WTC11 (cell line): ENCODE results near the gene STRADA. TPM values are rescaled to one million over a fixed set of nuclear protein-coding genes. Genes with fewer than 3 reads are reported as not detected.

Source experiments
- ATF1 ChIP-seq: sonication (generic); formaldehyde crosslinking; IDR thresholded peaks from 2 replicates; pipeline ENCODE4 v1.8.1; 2023; ENCODE audit warnings: mild to moderate bottlenecking, moderate library complexity, missing genetic modification reagents
- CREB1 ChIP-seq: sonication (generic); formaldehyde crosslinking; IDR thresholded peaks from 2 replicates; pipeline ENCODE4 v1.8.0; 2023; ENCODE audit warnings: mild to moderate bottlenecking, missing genetic modification reagents
- FOXP1 ChIP-seq: sonication (generic); formaldehyde crosslinking; IDR thresholded peaks from 2 replicates; pipeline ENCODE4 v1.8.0; 2022; ENCODE audit warnings: missing genetic modification reagents, mild to moderate bottlenecking, moderate library complexity, borderline replicate concordance
- NR2C2 ChIP-seq: sonication (generic); formaldehyde crosslinking; IDR thresholded peaks from 2 replicates; pipeline ENCODE4 v1.8.0; 2022; ENCODE audit warnings: mild to moderate bottlenecking, missing genetic modification reagents
- PRRX2 ChIP-seq: fragments of 250-450 bp; sonication (Bioruptor Pico); IDR thresholded peaks from 2 replicates; pipeline ENCODE4 v1.8.0; 2021; ENCODE audit warnings: mild to moderate bottlenecking
- SP1 ChIP-seq: sonication (generic); formaldehyde crosslinking; conservative IDR thresholded peaks from 2 replicates; pipeline ENCODE4 v1.8.1; 2022; ENCODE audit warnings: missing genetic modification reagents
- TCF7 ChIP-seq: sonication (generic); formaldehyde crosslinking; IDR thresholded peaks from 2 replicates; pipeline ENCODE4 v1.8.0; 2022; ENCODE audit warnings: mild to moderate bottlenecking, low read depth, missing genetic modification reagents, moderate library complexity
- TP53 ChIP-seq: sonication (generic); formaldehyde crosslinking; IDR thresholded peaks from 2 replicates; pipeline ENCODE4 v1.8.1; 2023; ENCODE audit warnings: mild to moderate bottlenecking, missing genetic modification reagents
- ZNF232 ChIP-seq: sonication (generic); formaldehyde crosslinking; IDR thresholded peaks from 2 replicates; pipeline ENCODE4 v1.8.0; 2022; ENCODE audit warnings: mild to moderate bottlenecking, missing genetic modification reagents
- total RNA-seq: library from RNA; stranded (reverse); gene quantifications from 3 replicates; pipeline ENCODE4 v1.2.3, GENCODE V29; 2021
- TF ChIP-seq, protein P1 (sequence below): sonication (generic); formaldehyde crosslinking; IDR thresholded peaks from 2 replicates; pipeline ENCODE4 v1.8.0; 2023; ENCODE audit warnings: mild to moderate bottlenecking, missing genetic modification reagents
- TF ChIP-seq, protein P2 (sequence below): sonication (generic); formaldehyde crosslinking; IDR thresholded peaks from 2 replicates; pipeline ENCODE4 v1.8.0; 2023; ENCODE audit warnings: missing genetic modification reagents
- TF ChIP-seq, protein P3 (sequence below): sonication (generic); formaldehyde crosslinking; IDR thresholded peaks from 2 replicates; pipeline ENCODE4 v1.8.1; 2023; ENCODE audit warnings: mild to moderate bottlenecking, missing genetic modification reagents
- TF ChIP-seq, protein P4 (sequence below): sonication (generic); formaldehyde crosslinking; conservative IDR thresholded peaks from 2 replicates; pipeline ENCODE4 v1.8.1; 2022; ENCODE audit warnings: mild to moderate bottlenecking, missing genetic modification reagents
- TF ChIP-seq, protein P5 (sequence below): fragments of 250-450 bp; sonication (Bioruptor Pico); IDR thresholded peaks from 2 replicates; pipeline ENCODE4 v1.9.0; 2021; ENCODE audit warnings: mild to moderate bottlenecking
- TF ChIP-seq, protein P6 (sequence below): sonication (generic); formaldehyde crosslinking; IDR thresholded peaks from 2 replicates; pipeline ENCODE4 v1.8.1; 2023; ENCODE audit warnings: mild to moderate bottlenecking, missing genetic modification reagents, borderline replicate concordance
- TF ChIP-seq, protein P7 (sequence below): sonication (generic); formaldehyde crosslinking; IDR thresholded peaks from 2 replicates; pipeline ENCODE4 v1.8.1; 2022; ENCODE audit warnings: mild to moderate bottlenecking, moderate library complexity, missing genetic modification reagents
- TF ChIP-seq, protein P8 (sequence below): sonication (generic); formaldehyde crosslinking; IDR thresholded peaks from 2 replicates; pipeline ENCODE4 v1.8.1; 2022; ENCODE audit warnings: low read depth, mild to moderate bottlenecking, moderate library complexity, missing genetic modification reagents, borderline replicate concordance
- TF ChIP-seq, protein P9 (sequence below): sonication (generic); formaldehyde crosslinking; IDR thresholded peaks from 2 replicates; pipeline ENCODE4 v1.8.0; 2022; ENCODE audit warnings: mild to moderate bottlenecking, missing genetic modification reagents
- TF ChIP-seq, protein P10 (sequence below): sonication (generic); formaldehyde crosslinking; IDR thresholded peaks from 2 replicates; pipeline ENCODE4 v1.8.1; 2023; ENCODE audit warnings: mild to moderate bottlenecking, moderate library complexity, missing genetic modification reagents
- TF ChIP-seq, protein P11 (sequence below): fragments of 250-450 bp; sonication (Bioruptor Pico); IDR thresholded peaks from 2 replicates; pipeline ENCODE4 v1.8.0; 2021; ENCODE audit warnings: mild to moderate bottlenecking

The STRADA gene
- total RNA-seq, 1 experiment from 2014 or later = 36.6 TPM

DNA sequence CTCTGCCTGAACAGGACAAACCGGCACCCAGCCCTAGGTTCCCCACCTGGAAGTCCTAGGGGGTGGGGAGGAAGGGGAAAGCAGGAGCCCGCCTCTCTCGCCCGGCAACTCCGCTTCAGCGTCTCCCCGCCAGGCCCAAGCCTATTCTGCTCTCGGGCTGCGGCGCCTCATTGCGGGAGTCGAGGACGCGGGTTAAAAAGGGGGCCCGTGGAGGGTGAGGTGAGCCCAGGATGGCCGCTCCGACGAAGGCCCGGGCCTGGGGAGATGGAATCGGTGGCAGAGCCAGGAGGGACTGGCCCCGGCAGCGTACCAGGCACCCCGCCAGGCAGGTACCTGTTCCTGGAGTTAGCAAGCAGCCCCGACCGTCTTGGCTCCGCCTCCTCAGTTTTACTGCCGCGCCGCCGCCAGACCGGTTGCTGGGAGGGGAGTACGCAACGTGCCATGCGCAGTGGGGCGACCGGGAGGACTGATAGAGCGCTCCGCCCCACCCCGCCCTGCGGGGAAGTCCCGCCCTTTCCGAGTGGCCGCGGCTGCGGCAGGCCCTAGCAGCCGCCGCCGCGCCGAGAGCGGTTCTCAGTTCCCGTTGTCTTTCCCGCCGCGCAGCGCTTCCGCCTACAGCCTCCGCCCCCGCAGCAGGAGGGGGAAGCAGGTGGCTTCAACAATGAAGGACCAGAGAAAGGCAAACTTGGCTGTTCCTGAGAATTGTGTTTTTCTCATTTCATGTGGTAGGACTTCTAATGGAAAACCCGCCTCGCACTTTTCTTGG is at the start of gene STRADA (continued):
- TF ChIP-seq, protein P1, sequence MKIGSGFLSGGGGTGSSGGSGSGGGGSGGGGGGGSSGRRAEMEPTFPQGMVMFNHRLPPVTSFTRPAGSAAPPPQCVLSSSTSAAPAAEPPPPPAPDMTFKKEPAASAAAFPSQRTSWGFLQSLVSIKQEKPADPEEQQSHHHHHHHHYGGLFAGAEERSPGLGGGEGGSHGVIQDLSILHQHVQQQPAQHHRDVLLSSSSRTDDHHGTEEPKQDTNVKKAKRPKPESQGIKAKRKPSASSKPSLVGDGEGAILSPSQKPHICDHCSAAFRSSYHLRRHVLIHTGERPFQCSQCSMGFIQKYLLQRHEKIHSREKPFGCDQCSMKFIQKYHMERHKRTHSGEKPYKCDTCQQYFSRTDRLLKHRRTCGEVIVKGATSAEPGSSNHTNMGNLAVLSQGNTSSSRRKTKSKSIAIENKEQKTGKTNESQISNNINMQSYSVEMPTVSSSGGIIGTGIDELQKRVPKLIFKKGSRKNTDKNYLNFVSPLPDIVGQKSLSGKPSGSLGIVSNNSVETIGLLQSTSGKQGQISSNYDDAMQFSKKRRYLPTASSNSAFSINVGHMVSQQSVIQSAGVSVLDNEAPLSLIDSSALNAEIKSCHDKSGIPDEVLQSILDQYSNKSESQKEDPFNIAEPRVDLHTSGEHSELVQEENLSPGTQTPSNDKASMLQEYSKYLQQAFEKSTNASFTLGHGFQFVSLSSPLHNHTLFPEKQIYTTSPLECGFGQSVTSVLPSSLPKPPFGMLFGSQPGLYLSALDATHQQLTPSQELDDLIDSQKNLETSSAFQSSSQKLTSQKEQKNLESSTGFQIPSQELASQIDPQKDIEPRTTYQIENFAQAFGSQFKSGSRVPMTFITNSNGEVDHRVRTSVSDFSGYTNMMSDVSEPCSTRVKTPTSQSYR = 0 out of 2 replicates have a peak, but pooled peaks have one; percentile 31
- no peak; the same call in 1 of the 2 replicates for TF ChIP-seq PRRX2 (CRISPR knock-in tag)
- TF ChIP-seq, protein P2, sequence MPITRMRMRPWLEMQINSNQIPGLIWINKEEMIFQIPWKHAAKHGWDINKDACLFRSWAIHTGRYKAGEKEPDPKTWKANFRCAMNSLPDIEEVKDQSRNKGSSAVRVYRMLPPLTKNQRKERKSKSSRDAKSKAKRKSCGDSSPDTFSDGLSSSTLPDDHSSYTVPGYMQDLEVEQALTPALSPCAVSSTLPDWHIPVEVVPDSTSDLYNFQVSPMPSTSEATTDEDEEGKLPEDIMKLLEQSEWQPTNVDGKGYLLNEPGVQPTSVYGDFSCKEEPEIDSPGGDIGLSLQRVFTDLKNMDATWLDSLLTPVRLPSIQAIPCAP (CRISPR knock-in tag) = no peak; the same call in 1 of the 2 replicates
- no peak for TF ChIP-seq TP53 (CRISPR knock-in tag)
- TF ChIP-seq, protein P3, sequence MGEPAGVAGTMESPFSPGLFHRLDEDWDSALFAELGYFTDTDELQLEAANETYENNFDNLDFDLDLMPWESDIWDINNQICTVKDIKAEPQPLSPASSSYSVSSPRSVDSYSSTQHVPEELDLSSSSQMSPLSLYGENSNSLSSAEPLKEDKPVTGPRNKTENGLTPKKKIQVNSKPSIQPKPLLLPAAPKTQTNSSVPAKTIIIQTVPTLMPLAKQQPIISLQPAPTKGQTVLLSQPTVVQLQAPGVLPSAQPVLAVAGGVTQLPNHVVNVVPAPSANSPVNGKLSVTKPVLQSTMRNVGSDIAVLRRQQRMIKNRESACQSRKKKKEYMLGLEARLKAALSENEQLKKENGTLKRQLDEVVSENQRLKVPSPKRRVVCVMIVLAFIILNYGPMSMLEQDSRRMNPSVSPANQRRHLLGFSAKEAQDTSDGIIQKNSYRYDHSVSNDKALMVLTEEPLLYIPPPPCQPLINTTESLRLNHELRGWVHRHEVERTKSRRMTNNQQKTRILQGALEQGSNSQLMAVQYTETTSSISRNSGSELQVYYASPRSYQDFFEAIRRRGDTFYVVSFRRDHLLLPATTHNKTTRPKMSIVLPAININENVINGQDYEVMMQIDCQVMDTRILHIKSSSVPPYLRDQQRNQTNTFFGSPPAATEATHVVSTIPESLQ (CRISPR knock-in tag) = no peak
- TF ChIP-seq SP1 (CRISPR knock-in tag) = peak; percentile 72; the same call in 1 of the 2 replicates
- TF ChIP-seq, protein P4, sequence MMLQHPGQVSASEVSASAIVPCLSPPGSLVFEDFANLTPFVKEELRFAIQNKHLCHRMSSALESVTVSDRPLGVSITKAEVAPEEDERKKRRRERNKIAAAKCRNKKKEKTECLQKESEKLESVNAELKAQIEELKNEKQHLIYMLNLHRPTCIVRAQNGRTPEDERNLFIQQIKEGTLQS (CRISPR knock-in tag) = no peak
- TF ChIP-seq, protein P5, sequence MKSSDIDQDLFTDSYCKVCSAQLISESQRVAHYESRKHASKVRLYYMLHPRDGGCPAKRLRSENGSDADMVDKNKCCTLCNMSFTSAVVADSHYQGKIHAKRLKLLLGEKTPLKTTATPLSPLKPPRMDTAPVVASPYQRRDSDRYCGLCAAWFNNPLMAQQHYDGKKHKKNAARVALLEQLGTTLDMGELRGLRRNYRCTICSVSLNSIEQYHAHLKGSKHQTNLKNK = no peak
- TF ChIP-seq, protein P6, sequence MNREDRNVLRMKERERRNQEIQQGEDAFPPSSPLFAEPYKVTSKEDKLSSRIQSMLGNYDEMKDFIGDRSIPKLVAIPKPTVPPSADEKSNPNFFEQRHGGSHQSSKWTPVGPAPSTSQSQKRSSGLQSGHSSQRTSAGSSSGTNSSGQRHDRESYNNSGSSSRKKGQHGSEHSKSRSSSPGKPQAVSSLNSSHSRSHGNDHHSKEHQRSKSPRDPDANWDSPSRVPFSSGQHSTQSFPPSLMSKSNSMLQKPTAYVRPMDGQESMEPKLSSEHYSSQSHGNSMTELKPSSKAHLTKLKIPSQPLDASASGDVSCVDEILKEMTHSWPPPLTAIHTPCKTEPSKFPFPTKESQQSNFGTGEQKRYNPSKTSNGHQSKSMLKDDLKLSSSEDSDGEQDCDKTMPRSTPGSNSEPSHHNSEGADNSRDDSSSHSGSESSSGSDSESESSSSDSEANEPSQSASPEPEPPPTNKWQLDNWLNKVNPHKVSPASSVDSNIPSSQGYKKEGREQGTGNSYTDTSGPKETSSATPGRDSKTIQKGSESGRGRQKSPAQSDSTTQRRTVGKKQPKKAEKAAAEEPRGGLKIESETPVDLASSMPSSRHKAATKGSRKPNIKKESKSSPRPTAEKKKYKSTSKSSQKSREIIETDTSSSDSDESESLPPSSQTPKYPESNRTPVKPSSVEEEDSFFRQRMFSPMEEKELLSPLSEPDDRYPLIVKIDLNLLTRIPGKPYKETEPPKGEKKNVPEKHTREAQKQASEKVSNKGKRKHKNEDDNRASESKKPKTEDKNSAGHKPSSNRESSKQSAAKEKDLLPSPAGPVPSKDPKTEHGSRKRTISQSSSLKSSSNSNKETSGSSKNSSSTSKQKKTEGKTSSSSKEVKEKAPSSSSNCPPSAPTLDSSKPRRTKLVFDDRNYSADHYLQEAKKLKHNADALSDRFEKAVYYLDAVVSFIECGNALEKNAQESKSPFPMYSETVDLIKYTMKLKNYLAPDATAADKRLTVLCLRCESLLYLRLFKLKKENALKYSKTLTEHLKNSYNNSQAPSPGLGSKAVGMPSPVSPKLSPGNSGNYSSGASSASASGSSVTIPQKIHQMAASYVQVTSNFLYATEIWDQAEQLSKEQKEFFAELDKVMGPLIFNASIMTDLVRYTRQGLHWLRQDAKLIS (CRISPR knock-in tag) = peak; percentile 84; the same call in 1 of the 2 replicates
- TF ChIP-seq, protein P7, sequence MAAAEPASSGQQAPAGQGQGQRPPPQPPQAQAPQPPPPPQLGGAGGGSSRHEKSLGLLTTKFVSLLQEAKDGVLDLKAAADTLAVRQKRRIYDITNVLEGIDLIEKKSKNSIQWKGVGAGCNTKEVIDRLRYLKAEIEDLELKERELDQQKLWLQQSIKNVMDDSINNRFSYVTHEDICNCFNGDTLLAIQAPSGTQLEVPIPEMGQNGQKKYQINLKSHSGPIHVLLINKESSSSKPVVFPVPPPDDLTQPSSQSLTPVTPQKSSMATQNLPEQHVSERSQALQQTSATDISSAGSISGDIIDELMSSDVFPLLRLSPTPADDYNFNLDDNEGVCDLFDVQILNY (CRISPR knock-in tag) = peak; percentile 98
- TF ChIP-seq FOXP1 (CRISPR knock-in tag) = peak; percentile 77
- no peak for TF ChIP-seq TCF7 (CRISPR knock-in tag)
- no peak for TF ChIP-seq ATF1 (CRISPR knock-in tag)
- peak; percentile 92 for TF ChIP-seq ZNF232
- TF ChIP-seq, protein P8, sequence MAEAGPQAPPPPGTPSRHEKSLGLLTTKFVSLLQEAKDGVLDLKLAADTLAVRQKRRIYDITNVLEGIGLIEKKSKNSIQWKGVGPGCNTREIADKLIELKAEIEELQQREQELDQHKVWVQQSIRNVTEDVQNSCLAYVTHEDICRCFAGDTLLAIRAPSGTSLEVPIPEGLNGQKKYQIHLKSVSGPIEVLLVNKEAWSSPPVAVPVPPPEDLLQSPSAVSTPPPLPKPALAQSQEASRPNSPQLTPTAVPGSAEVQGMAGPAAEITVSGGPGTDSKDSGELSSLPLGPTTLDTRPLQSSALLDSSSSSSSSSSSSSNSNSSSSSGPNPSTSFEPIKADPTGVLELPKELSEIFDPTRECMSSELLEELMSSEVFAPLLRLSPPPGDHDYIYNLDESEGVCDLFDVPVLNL = peak; percentile 63; the same call in 1 of the 2 replicates
- TF ChIP-seq, protein P9, sequence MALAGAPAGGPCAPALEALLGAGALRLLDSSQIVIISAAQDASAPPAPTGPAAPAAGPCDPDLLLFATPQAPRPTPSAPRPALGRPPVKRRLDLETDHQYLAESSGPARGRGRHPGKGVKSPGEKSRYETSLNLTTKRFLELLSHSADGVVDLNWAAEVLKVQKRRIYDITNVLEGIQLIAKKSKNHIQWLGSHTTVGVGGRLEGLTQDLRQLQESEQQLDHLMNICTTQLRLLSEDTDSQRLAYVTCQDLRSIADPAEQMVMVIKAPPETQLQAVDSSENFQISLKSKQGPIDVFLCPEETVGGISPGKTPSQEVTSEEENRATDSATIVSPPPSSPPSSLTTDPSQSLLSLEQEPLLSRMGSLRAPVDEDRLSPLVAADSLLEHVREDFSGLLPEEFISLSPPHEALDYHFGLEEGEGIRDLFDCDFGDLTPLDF = no peak; the same call in 1 of the 2 replicates
- TF ChIP-seq, protein P10, sequence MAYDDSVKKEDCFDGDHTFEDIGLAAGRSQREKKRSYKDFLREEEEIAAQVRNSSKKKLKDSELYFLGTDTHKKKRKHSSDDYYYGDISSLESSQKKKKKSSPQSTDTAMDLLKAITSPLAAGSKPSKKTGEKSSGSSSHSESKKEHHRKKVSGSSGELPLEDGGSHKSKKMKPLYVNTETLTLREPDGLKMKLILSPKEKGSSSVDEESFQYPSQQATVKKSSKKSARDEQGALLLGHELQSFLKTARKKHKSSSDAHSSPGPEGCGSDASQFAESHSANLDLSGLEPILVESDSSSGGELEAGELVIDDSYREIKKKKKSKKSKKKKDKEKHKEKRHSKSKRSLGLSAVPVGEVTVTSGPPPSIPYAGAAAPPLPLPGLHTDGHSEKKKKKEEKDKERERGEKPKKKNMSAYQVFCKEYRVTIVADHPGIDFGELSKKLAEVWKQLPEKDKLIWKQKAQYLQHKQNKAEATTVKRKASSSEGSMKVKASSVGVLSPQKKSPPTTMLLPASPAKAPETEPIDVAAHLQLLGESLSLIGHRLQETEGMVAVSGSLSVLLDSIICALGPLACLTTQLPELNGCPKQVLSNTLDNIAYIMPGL (CRISPR knock-in tag) = peak; percentile 84
- no peak; the same call in 1 of the 2 replicates for TF ChIP-seq CREB1 (CRISPR knock-in tag)
- TF ChIP-seq, protein P11, sequence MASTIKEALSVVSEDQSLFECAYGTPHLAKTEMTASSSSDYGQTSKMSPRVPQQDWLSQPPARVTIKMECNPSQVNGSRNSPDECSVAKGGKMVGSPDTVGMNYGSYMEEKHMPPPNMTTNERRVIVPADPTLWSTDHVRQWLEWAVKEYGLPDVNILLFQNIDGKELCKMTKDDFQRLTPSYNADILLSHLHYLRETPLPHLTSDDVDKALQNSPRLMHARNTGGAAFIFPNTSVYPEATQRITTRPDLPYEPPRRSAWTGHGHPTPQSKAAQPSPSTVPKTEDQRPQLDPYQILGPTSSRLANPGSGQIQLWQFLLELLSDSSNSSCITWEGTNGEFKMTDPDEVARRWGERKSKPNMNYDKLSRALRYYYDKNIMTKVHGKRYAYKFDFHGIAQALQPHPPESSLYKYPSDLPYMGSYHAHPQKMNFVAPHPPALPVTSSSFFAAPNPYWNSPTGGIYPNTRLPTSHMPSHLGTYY (CRISPR knock-in tag) = no peak
- TF ChIP-seq NR2C2 (CRISPR knock-in tag) = no peak
